Measurements from ENCODE around the gene ANKRD34B.

Gene ANKRD34B

GRCh38 chr5:80516826-80517225, 53.3 kb downstream of the ANKRD34B start:
- Histone ChIP-seq H3K4me3 (ENCODE audit: low read length) (no peak overlapping the region), H3K9me3 (ENCODE audit: control insufficient read depth, insufficient read depth, low read length) (no peaks in the 10 kb centered on the region), H3K27ac (ENCODE audit: low read length) (no peak overlapping the region), H3K36me3 (ENCODE audit: control insufficient read depth, insufficient read depth, low read length) (no peaks in the 10 kb centered on the region), H3K27me3 (ENCODE audit: control insufficient read depth, insufficient read depth, low read length) (no peaks in the 10 kb centered on the region), H3K4me1 (ENCODE audit: control insufficient read depth, insufficient read depth, low read length) (no peaks in the 10 kb centered on the region)
- no CpG with 5 or more reads among the region's 4 CpGs for WGBS (ENCODE audit: insufficient coverage, insufficient read length)
- no peak for DNase-seq (ENCODE audit: low read depth, low spot score)

GRCh38 chr5:80509362-80509761, 60.7 kb downstream of the ANKRD34B start:
- Histone ChIP-seq H3K4me3 (ENCODE audit: low read length) (no peak overlapping the region), H3K27ac (ENCODE audit: low read length) (no peak overlapping the region), H3K36me3 (ENCODE audit: control insufficient read depth, insufficient read depth, low read length) (no peaks in the 10 kb centered on the region), H3K9me3 (ENCODE audit: control insufficient read depth, insufficient read depth, low read length) (no peaks in the 10 kb centered on the region), H3K27me3 (ENCODE audit: control insufficient read depth, insufficient read depth, low read length) (no peaks in the 10 kb centered on the region), H3K4me1 (ENCODE audit: control insufficient read depth, insufficient read depth, low read length) (no peaks in the 10 kb centered on the region)
- WGBS (ENCODE audit: insufficient coverage, insufficient read length): no CpG with 5 or more reads among the region's 4 CpGs
- DNase-seq (ENCODE audit: low read depth, low spot score): no peak

- no peak for DNase-seq (ENCODE audit: low read depth, low spot score)
- H3K9me3 ChIP-seq (ENCODE audit: control insufficient read depth, insufficient read depth, low read length): no peaks in the 10 kb centered on the region
Observed at GRCh38 chr5:80508844-80509243, 61.2 kb downstream of the ANKRD34B start.

GRCh38 chr5:80507663-80508062, 62.4 kb downstream of the ANKRD34B start:
- WGBS (ENCODE audit: insufficient coverage, insufficient read length): no CpG with 5 or more reads among the region's 3 CpGs
- DNase-seq (ENCODE audit: low read depth, low spot score): no peak
- Histone ChIP-seq H3K4me1 (ENCODE audit: control insufficient read depth, insufficient read depth, low read length) (no peaks in the 10 kb centered on the region), H3K9me3 (ENCODE audit: control insufficient read depth, insufficient read depth, low read length) (no peaks in the 10 kb centered on the region), H3K27me3 (ENCODE audit: control insufficient read depth, insufficient read depth, low read length) (no peaks in the 10 kb centered on the region), H3K27ac (ENCODE audit: low read length) (no peak overlapping the region), H3K36me3 (ENCODE audit: control insufficient read depth, insufficient read depth, low read length) (no peaks in the 10 kb centered on the region), H3K4me3 (ENCODE audit: low read length) (no peak overlapping the region)

More at GRCh38 chr5:80508844-80509243, 61.2 kb downstream of the ANKRD34B start:
- H3K27ac ChIP-seq (ENCODE audit: low read length): no peak overlapping the region
- H3K27me3 ChIP-seq (ENCODE audit: control insufficient read depth, insufficient read depth, low read length): no peaks in the 10 kb centered on the region
- no peaks in the 10 kb centered on the region for H3K4me1 ChIP-seq (ENCODE audit: control insufficient read depth, insufficient read depth, low read length)
- H3K36me3 ChIP-seq (ENCODE audit: control insufficient read depth, insufficient read depth, low read length): no peaks in the 10 kb centered on the region
- no peak overlapping the region for H3K4me3 ChIP-seq (ENCODE audit: low read length)
- no CpG with 5 or more reads among the region's 6 CpGs for WGBS (ENCODE audit: insufficient coverage, insufficient read length)

Data from iPS DF 6.9 (cell line).